GM21737 (cell line): ENCODE measurements around the gene PIK3CB.
"Not testable (repeated sequence)": the region's sequence is repeated elsewhere in the genome, so short reads cannot be mapped to it uniquely, and the experiment has no call there.

Source experiments
- ATAC-seq: cut with Tn5 transposase; IDR thresholded peaks from one replicate; pipeline ENCODE4 v1.9.1; 2021; ENCODE audit warnings: mild to moderate bottlenecking, moderate library complexity; ENCODE audit not compliant: unreplicated experiment

PIK3CB gene

DNA sequence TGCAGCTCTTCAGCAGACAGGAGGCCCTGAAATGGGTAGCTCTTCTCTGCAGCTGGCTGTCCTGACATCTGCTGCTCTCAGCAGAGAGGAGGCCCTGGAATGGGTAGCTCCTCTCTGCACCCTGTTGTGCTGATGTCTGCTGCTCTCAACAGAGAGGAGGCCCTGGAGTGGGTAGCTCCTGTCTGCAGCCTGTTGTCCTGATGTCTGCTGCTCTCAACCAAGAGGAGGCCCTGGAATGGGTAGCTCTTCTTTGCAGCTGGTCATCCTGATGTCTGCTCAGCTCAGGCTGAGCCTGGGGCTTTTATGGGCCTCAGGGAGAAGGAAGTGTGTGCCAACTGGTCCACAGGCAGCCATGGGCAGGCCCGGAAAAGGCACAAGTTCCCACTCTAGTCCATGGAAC is 66.6 kb downstream of the PIK3CB start:
- ATAC-seq: no peak

DNA sequence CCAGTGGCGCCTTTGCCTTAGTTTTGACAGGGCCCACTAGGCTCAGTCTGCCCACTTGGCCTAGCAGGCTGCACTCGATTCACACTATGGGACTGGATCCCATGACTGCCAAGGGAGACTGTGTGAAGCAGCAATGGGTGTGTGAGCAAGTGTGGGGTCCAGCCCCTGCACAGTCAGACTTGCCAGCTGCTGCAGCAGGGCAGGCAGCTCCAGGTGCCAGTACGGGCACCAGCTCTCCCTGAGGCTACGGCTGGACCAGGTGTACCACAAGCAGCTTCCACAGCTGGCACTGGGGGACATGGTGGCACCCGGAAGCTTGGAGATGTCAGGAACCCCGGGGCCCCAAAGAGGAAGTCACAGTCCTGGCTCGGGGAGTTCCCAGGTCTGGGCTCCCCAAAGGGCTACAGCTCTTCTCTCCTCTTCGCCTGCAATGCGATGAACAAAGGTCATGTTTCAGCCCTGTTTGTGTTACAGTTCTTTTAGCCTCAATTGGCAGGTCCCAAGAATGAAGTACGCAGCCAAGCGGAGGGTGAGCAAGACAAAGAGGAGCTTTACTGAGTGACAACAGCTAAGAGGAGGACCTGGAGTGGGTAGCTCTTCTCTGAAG is 67.1 kb downstream of the PIK3CB start:
- no peak for ATAC-seq

DNA sequence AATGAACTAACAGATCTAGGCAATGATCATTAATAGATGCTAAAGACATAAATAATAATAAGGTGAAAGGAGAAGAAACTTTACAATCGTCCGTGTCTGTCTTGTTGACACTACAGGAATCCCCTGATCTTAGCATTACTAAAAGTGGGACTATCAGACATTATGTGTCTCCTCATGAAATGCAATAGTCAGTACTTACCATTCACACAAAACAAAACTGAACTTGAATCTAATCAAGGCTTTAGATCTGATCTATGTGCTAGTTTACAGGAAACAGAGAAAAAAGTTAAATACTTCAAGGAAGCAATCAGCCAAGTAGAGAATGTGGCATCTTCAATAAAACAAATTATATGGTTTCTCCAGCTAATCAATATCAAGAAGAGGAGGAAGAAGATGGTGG is 73.7 kb downstream of the PIK3CB start:
- no peak for ATAC-seq

DNA sequence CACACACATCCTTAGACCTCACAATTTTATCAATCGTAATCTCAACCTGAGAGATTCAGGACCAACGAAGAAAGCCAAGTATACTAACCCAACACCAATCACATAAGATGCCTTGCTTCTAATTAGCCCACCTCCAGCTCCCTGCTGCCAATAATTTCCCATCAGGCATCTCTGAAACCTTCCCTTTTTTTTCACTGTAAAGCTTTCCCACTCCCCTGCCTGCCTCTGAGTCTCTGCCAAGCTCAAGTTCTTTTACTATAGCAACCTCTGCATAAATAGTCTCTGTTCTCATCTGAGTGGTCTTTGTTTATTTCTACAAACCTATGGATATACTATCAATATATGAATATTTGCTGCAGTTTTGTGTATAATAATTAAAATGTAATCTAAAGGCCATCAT is 86.5 kb downstream of the PIK3CB start:
- ATAC-seq: no peak

DNA sequence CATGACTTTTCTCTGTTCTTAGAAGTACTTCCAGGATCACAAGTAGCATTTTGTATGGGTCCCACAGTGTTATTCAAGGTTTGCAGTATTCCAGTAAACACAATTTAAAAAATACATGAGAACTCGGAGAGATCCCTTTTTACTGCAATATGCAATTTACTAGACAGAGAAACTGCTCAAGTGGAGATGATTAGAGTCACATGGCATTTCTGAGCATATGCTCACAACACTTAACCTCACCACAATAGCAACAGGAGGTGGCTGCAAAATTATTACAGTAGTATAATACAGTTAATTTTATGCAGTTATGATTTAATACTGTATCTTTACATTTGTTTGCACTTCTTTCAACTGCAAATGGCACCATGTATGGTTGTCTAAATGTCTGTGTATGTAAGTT is 87.5 kb downstream of the PIK3CB start:
- no peak for ATAC-seq

DNA sequence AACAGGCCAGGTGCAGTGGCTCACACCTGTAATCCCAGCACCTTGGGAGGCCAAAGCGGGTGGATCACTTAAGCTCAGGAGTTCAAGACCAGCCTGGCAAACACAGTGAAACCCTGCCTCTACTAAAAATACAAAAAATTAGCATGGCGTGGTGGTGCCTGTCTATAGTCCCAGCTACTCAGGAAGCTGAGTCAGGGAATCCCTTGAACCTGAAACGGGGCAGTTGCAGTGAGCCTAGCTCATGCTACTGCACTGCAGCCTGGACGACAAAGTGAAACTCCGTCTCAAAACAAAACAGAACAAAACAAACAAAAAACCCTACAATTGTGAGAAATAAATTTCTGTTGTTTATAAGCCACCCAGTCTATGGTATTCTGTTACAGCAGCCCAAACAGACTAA is 94.7 kb downstream of the PIK3CB start:
- no peak for ATAC-seq

DNA sequence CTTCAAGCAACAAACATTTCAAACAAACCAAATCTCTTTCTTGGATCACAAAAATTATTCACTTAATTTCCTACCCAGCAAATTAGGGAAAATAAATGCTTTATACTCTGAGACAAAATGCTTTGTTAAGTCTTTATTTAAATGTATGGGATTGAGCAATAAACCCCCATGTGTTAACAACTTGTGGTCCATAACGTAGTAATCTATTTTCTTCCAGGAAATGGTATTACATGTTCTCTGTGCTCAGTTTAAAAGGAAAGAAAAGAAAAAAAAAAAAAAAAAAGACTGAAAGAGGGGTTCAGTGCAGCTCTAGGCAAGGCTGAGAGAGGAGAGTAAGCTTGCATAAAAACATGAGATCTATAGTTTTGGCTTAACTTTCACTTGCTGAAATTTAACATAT is 102.3 kb downstream of the PIK3CB start:
- ATAC-seq: no peak

DNA sequence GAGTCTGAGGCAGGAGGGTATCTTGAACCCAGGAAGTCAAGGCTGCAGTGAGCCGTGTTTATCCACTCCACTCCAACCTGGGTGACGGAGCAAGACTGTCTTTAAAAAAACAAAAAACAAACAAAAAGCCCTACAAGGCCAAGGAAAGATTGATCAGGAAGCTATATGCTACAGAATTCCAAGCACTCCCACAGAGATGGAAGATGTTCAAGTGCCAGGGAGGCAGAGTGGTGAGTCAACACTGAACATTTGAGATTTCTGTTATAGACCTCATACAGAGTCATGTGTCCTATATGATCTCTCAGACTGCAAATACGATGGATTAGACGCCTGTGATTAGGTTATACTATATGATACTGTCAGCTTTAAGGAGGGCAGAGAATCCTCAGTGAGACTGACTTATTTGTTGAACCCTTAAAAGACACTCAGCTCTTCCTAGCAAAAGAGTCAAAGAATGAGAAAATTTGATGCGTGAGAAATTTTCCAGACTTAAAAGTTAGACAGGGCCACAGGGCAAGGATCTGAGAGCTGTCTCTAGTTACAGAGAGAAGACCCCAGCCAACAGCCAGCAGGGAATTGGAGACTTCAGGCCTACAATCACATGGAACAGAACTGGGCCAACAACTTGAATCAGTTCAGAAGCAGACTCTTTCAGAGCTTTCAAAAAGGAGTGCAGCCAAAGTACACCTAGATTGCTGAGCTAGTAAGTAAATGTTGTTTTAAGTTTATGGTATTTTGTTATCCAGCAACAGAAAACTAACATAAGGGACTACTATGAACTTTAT is 107.6 kb downstream of the PIK3CB start:
- ATAC-seq: no peak

DNA sequence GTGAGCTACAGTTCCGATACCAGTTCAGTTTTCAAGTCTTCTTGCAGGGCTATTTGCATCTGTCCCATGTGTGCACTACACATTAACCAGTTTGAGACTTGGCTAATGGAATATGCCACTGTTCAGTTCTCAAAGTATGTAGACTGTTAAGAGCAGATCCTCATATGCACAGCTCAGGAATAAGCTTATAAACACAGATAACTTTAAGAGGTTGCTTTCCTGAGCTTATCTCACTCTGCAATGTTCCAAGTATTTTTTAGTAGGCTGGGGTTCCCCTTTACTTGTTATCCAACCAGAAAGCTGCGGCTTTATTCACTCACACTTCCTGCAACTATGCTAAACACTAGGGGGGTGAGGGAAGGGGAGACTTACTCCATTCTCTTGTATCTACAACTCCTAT is 108.7 kb downstream of the PIK3CB start:
- ATAC-seq: not testable (repeated sequence)

DNA sequence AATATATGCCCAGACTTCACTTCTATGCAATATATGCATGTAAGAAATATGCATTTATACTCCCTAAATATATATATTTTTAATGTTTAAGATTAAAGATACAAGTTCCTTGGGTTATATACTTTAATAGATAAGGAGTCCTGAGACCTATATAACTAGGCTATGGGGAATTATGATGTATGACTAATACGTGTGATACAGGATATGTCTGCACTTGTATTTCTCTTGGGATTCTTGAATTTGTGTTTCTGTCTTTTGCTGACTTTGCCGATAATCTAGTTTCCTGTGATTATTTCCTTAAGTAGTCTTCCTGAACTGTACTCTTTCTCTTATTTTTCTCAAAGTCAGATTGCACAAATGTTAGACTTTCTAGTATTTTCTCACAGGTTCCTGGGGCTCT is 109.6 kb downstream of the PIK3CB start:
- no peak for ATAC-seq

DNA sequence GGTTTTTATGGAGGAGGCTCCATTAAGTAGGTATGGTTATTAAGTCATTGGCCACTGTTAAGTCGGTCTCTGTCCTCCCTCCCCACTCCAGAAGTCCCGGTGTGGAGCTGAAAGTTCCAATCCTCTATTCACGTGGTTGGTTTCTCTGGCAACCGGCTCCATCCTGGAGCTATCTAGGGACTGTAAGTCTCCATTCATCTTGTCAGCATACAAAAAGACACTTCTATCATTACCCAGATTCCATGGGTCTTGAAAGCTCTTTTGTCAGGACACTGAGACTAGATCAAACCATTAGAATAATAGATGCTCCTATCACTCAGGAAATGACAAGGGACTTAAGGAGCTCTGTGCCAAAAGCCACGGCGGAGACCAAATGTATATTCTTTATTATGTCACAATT is 110.3 kb downstream of the PIK3CB start:
- ATAC-seq: no peak

DNA sequence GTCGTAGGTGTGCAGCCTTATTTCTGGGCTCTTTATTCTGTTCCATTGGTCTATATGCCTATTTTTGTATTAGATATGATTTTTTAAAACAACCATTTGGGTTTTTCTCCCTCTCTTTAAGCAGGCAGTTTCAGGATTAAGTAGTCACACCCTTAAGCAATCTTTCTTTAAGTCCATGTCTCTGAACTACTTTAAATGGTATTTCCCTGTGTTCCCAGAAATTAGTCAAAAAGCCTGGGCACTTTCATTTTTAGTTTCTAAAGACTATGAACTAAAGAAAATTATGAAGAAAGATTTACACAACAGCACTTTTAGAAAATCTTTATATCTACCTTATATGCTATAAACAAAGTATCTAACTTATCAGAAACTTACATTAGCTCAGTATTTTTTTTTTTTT is 115.9 kb downstream of the PIK3CB start:
- ATAC-seq: no peak

DNA sequence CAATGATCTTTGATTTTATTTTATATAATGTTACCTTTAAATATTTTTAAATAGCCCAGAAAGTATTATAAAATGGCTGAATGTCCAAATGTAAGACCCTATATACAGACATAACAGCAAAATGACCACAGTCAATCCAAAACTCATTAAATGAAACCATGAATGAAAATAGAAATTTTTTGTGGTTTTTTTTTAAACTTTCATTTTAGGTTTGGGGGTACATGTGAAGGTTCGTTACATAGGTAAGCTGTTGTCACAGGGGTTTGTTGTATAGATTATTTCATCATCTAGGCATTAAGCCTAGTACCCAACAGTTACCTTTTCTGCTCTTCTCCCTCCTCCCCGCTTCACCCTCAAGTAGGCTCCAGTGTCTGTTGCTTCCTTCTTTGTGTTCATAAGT is 117.4 kb downstream of the PIK3CB start:
- no peak for ATAC-seq

DNA sequence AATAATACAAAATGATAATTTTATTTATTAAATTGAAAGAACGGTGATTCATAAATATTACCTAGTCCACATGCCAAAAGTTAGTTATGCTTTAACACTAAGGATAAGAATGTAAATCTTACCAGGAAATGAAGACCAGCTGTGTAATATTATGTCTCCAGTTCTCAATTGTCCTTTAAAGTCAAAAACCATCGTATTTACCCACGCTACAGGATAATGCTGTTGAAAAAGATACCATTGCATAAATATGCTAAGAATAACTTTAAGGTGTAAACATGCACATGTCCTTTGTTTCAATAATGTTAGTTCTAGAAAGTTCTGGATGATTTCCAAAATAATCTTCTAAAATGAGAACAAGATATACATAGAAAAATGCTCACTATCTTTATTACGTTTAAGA is 122.6 kb downstream of the PIK3CB start:
- ATAC-seq: no peak

DNA sequence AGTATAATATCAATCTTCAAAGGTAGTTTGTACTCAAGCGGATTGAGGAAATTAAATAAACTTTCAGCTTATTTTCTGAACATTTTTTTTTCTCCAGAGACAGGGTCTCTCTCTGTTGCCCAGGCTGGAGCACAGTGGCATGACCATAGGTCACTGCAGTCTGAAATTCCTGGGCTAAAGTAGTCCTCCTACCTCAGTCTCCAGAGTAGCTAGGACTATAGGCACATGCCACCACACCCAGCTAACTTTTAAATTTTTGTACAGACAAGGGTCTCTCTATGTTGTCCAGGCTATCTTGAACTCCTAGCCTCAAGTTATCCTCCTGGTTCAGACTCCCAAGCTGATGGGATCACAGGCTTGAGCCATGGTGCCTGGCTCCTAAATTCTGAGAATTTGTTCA is 129.1 kb downstream of the PIK3CB start:
- no peak for ATAC-seq

DNA sequence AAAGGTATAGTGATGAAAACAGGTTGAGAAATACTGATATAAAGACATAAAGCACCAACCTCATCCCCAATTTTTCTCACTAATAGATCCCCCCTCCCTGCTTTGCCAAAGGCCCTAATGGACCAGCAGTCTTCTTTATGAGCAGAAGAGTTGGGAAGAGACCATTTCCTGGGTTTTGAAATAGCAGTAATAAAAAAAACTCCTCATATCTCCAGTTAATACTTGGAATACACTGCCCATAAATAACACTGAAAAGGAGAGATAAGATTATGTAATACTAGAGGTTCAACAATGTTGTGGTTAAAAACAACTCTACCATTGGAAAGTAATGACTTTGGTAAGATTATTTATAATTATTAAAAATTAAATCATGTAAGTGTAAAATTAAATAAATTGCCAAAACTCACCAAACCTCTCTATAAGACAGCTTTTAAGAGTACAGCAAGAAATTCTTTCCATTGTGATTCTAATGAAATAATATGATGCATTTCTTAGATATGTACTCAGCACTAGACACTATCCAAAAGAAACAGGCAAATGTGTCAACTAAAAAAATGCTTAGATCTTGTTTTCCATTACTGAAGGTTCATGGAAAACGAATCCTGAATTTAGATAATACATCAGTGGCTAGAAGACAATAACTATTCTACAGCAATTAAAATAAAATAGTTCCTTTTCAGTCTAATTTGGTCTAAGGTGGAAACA is 137.9 kb downstream of the PIK3CB start:
- ATAC-seq: no peak

DNA sequence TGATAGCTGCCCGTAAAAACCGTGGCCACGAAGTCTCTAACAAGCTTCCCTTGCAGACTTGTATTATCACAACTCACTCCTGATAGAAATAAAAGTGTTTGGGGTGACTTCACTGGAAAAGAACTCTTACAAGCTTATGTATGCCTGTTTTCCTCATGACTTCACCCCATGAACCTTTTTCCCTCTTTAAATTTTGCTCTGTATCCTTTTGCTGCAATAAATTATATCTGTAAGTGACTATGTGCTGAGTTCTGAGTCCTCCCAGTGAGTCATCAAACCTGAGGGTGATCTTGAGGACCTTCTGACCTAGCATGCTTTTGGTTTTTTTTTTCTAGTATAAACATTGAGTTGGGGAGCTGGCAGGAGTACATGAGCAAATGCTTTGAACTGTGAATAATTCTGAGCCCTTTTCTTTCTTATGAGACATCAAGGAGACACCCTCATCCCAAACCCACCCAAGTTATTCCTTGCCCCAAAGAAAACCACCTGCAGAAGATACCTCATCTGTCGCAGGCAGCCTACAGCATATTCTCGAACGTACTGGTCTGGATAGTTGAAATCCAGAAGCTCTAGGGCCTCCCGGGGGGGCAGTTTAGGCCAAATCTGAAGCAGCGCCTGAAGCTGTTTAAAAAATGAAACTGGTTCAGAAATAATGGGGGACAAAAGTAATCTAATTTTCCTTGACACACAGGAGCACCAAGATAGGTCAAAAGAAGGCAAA is 140.3 kb downstream of the PIK3CB start:
- ATAC-seq: no peak

DNA sequence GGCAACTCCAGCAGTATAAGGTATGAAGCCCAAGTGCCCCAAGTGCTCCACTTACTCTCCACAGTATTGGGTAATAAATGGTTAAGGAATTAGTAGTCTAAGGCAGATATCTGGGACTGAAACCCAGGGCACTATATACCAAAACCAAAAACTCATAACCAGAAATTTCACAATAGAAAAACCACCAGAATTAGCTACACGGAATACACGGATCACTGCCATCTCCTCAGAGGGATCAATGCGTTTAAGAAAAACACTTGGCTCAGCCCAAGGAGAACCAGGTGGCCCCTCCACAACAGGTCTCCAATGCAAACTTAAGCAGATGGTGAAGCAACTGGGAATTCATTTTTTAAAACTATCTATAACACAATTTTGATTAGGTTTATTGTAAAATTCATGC is 142.6 kb downstream of the PIK3CB start:
- no peak for ATAC-seq

DNA sequence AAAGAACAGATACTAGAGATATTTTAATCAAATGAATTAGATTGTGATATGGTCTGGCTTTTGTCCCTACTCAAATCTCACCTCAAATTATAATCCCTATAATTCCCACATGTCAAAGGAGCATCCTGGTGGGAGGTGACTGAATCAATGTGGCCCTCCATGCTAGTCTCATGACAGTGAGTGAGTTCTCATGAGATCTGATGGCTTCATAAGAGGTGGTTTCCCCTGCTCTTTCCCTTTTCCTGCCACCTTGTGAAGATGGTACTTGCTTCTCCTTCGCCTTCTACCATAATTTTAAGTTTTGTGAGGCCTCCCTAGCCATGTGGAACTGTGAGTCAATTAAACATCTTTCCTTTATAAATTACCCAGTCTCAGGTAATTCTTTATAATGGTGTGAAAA is 143.4 kb downstream of the PIK3CB start:
- no peak for ATAC-seq

DNA sequence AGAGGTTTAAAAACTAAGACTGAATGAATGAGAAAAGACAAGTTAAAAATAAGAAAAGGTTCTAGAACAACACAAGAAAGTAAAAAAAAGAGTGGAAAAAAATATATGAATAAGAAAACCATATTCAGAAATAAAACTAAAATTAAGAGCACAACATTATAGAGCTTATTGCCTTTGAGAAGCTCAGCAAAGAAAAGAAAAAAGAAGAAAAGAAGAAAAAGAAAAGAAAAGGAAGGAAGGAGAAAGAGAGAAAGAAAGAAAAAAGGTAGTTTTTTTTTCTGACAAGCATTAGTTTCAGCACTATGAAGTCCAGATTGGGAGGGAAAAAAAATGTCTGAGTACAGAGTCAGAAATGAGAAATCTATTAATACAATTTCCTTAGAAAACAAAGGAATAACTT is 144.7 kb downstream of the PIK3CB start:
- no peak for ATAC-seq

DNA sequence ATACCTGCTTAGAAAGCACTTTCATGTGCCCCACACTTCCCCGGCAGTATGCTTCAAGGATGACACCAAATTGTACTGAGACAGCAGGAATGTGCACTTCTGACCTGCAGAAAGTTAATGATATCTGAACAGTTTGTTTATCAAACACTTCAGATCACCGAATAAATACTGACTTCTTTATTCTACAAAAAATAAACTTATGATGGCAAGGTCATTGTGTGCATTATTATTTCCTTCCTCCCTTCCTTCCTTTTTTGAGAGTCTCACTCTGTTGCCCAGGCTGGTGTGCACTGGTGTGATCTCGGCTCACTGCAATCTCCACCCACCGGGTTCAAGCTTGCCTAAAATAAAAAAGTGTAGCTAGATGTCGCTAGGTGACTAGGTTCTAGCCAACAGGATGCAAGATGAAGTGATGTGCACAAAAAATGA is 145.8 kb downstream of the PIK3CB start:
- no peak for ATAC-seq

DNA sequence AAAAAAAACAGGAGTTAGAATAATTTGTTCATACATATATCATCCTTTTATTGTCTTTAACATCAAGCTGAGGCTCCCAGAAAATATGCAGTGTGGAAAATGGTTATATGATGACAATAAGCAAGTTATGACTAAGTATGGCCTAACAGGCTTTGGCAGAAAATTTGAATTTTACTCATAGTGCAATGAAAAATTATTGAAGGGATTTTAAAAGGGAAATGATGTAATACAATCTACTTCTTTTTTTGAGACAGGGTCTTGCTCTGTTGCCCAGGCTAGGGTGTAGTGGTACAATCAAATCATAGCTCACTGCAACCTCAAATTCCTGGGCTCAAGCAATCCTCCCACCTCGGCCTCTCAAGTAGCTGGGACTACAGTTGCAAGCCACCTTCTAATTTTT is 147.5 kb downstream of the PIK3CB start:
- peak; percentile 2 for ATAC-seq
